Measurements from ENCODE around the gene IL18BP. TPM values are rescaled to one million over a fixed set of nuclear protein-coding genes. Genes with fewer than 3 reads are reported as not detected.

IL18BP gene
- total RNA-seq, 1 donor from 2014 or later = 15.2 TPM

DNA sequence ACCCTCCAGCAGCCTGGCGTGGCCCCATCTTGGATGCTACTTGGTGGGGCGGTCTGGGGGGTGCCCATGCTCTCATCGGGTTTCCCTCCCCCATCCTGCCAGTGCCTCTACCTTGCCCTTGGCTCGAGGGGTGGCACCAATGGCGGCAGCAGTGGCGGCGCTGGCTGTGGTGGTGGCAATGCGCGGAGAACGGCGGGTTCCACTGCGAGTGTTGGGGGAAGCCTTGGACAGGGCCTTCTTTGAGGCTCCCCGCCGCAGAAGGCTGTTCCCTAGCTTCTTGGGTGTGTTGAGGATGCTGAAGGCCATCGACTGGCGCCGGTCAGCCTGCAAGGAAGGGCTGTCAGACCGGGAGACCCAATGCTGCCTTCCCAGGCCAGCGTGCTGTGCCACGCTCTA, 5.1 kb downstream of the IL18BP start:
- Histone ChIP-seq H3K4me3 (ENCODE audit: insufficient read depth, low read depth, low read length) (no peak overlapping the region), H3K27ac (ENCODE audit: low read depth, low read length) (no peak overlapping the region), H3K4me1 (ENCODE audit: insufficient read depth, low read length) (no peaks in the 10 kb centered on the region), H3K9me3 (ENCODE audit: insufficient read depth, low read depth, low read length) (no peaks in the 10 kb centered on the region), H3K27me3 (ENCODE audit: insufficient read depth, low read length) (no peaks in the 10 kb centered on the region), H2AFZ (ENCODE audit: low read depth, low read length) (no peak overlapping the region), H3K79me2 (ENCODE audit: insufficient read depth, low read length) (no peaks in the 10 kb centered on the region), H3K36me3 (ENCODE audit: insufficient read depth, low read length) (peaks cover 64% of the 10 kb centered on the region), H3K4me2 (ENCODE audit: low read length) (no peak overlapping the region), H3K9ac (ENCODE audit: low read length) (no peak overlapping the region), H4K20me1 (ENCODE audit: insufficient read depth, low read length) (peaks cover 84% of the 10 kb centered on the region)
- FAIRE-seq (no peak), DNase-seq (ENCODE audit: low read depth) (no peak)
- Mint-ChIP-seq H3K9me3 (ENCODE audit: unreplicated experiment) (no peaks in the 10 kb centered on the region), H3K27me3 (ENCODE audit: low read depth, unreplicated experiment) (no peaks in the 10 kb centered on the region), H3K4me3 (ENCODE audit: unreplicated experiment) (no peak overlapping the region), H3K36me3 (ENCODE audit: low read depth, unreplicated experiment) (peaks cover 39% of the 10 kb centered on the region), H3K4me1 (ENCODE audit: low read depth, unreplicated experiment) (peaks cover 16% of the 10 kb centered on the region), H3K27ac (ENCODE audit: unreplicated experiment) (no peak overlapping the region)
- TF ChIP-seq, protein P1, sequence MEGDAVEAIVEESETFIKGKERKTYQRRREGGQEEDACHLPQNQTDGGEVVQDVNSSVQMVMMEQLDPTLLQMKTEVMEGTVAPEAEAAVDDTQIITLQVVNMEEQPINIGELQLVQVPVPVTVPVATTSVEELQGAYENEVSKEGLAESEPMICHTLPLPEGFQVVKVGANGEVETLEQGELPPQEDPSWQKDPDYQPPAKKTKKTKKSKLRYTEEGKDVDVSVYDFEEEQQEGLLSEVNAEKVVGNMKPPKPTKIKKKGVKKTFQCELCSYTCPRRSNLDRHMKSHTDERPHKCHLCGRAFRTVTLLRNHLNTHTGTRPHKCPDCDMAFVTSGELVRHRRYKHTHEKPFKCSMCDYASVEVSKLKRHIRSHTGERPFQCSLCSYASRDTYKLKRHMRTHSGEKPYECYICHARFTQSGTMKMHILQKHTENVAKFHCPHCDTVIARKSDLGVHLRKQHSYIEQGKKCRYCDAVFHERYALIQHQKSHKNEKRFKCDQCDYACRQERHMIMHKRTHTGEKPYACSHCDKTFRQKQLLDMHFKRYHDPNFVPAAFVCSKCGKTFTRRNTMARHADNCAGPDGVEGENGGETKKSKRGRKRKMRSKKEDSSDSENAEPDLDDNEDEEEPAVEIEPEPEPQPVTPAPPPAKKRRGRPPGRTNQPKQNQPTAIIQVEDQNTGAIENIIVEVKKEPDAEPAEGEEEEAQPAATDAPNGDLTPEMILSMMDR (IDR thresholded peaks at IDR 0.05; ENCODE audit: insufficient read depth, low read depth, low read length) = no peak
- TF ChIP-seq EZH2 (IDR thresholded peaks at IDR 0.05; ENCODE audit: insufficient read depth, low read length) = no peak

DNA sequence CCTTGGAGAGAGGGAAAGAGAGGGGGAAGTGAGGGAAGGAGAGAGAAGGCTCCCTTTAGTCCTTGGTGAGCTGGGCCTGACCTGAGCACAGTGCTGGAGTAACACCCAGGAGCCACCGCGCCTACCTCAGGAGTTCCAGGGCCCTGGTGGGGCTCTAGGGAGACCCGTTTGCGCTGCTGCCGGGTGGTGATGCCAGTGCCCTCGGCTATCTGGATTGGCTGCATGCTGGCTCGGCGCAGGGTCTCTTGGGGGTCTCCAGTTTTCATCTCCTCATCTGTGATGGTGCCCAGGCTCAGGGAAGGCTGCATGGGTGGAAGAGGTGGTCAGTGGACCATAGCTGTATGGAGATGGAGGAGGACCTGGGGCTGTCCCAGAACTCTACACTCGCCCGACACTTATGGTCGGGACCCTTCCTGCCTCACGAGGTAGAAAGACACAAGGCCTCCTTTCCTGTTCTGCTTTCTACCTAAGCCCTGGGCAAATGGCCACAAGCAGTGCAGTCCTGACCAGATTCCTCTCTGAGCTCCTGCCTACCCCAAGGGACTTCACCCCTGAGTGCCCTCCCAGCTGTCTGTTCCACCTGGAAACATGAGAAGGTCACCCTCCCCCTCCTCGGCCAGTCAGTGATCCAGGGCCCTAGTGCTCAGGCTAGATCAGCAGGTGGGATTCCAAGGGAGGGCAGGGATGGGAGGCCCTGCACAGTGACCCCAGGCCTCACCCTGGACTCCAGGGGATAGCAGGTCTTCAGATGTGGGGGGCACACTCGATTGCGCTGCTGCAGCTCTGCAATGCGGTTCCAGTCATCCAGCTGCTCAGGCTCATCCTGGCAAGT, 6.0 kb downstream of the IL18BP start:
- no peak overlapping the region for H3K27ac ChIP-seq (ENCODE audit: low read depth, low read length)
- no peak for FAIRE-seq
- Mint-ChIP-seq H3K36me3 (ENCODE audit: low read depth, unreplicated experiment) (peaks cover 30% of the 10 kb centered on the region), H3K27me3 (ENCODE audit: low read depth, unreplicated experiment) (no peaks in the 10 kb centered on the region), H3K27ac (ENCODE audit: unreplicated experiment) (no peak overlapping the region), H3K4me3 (ENCODE audit: unreplicated experiment) (no peak overlapping the region), H3K4me1 (ENCODE audit: low read depth, unreplicated experiment) (peaks cover 6% of the 10 kb centered on the region), H3K9me3 (ENCODE audit: unreplicated experiment) (no peaks in the 10 kb centered on the region)
- DNase-seq (ENCODE audit: low read depth) = no peak
- H3K27me3 ChIP-seq (ENCODE audit: insufficient read depth, low read length) = no peaks in the 10 kb centered on the region
- H4K20me1 ChIP-seq (ENCODE audit: insufficient read depth, low read length) = peaks cover 82% of the 10 kb centered on the region
- H3K9ac ChIP-seq (ENCODE audit: low read length) = no peak overlapping the region
- H3K4me3 ChIP-seq (ENCODE audit: insufficient read depth, low read depth, low read length) = no peak overlapping the region
- TF ChIP-seq EZH2 (IDR thresholded peaks at IDR 0.05; ENCODE audit: insufficient read depth, low read length) = no peak
- TF ChIP-seq, protein P1 (IDR thresholded peaks at IDR 0.05; ENCODE audit: insufficient read depth, low read depth, low read length) = no peak
- H3K9me3 ChIP-seq (ENCODE audit: insufficient read depth, low read depth, low read length) = no peaks in the 10 kb centered on the region
- H2AFZ ChIP-seq (ENCODE audit: low read depth, low read length) = no peak overlapping the region
- H3K4me1 ChIP-seq (ENCODE audit: insufficient read depth, low read length) = no peaks in the 10 kb centered on the region
- peaks cover 68% of the 10 kb centered on the region for H3K36me3 ChIP-seq (ENCODE audit: insufficient read depth, low read length)
- peaks cover 3% of the 10 kb centered on the region for H3K79me2 ChIP-seq (ENCODE audit: insufficient read depth, low read length)
- no peak overlapping the region for H3K4me2 ChIP-seq (ENCODE audit: low read length)
